H4 (cell line): Measurements from ENCODE around the gene SETBP1. TPM values are rescaled to one million over a fixed set of nuclear protein-coding genes. Genes with fewer than 3 reads are reported as not detected.

Experiments used
- DNase-seq: peaks from one replicate; pipeline ENCODE4 v3.0.0-alpha.2; 2015; ENCODE audit warnings: low spot score
- total RNA-seq: library from RNA; depleted of rRNA; stranded (reverse); fragments of >200 nt; shearing (Covaris generic); gene quantifications from 2 replicates; pipeline ENCODE4 v1.2.3, GENCODE V29; 2014

Gene SETBP1
- total RNA-seq, 1 experiment from 2014 or later: 3.6 TPM

- DNase-seq: no peak
These were observed 386.2 kb downstream of the SETBP1 start for GRCh38 chr18:45066886-45067285.

- DNase-seq: no peak
These were observed 387.9 kb downstream of the SETBP1 start for GRCh38 chr18:45068400-45069094.

DNA sequence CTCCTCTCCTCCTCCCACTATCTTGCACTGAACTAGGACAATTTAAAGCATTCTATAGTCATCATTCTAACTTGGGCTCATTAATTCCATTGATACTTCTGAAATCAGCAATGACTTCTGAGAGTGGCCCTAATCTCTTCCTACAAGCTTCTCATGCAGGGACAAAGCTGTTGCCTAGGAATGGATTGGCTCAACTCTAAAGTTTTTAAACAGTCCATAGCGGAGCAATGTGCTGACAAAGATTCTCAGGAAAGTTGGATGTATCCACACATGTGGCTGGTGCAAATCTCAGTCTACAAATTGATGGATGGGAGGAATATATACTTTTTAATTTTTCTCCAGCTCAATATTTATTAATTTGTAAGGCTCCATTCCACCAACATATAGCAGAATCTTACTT lies 388.9 kb downstream of the SETBP1 start:
- no peak for DNase-seq

- DNase-seq: no peak
These were observed 391.3 kb downstream of the SETBP1 start for GRCh38 chr18:45071956-45072355.

DNA sequence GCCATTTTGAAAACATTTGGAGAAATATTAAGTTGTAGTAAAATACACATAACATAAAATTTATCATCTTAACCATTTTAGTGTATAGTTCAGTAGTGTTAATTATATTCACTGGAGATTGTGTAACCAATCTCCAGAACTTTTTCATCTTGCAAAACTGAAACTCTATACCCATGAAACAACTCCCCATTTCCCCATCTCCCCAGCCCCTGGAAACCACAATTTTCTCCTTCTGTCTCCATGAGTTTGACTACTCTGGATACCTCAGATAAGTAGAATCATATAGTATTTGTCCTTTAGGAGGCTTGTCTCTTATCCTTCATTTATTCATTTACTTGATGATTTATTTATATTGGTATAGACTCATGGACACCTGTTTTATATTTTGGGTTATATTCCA lies 392.9 kb downstream of the SETBP1 start:
- no peak for DNase-seq

- no peak for DNase-seq
These were observed 401.0 kb downstream of the SETBP1 start for GRCh38 chr18:45081566-45082181.

DNA sequence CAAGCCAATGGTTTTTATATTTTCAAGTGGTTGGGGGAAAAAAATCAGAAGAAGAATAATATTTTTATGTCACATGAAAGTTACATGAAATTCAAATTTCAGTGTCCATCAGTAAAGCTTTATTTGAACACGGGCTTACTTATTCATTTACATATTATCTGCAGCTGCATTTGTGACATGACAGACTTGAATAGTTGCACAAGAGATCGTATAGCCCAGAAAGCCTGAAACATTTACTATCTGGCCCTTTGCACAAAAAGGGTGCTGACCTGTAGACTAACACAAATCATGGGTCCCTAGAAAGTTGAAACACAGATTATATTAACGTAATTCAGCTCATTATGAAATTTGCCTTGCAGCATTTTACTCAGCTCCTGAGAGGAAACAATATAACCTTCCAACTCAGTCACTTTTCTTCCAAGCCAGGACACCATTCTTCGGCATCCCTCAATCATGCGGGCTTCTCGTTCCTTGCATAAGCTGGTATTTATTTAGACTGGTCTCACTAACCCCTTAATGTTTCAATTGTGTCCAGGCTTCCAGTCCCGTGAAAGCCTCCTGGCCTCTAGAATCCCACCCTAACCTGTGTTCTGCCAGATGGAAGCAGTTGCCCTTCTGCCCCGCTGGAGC lies 402.7 kb downstream of the SETBP1 start:
- no peak for DNase-seq

- DNase-seq: no peak
These were observed 403.5 kb downstream of the SETBP1 start for GRCh38 chr18:45084206-45084605.

DNA sequence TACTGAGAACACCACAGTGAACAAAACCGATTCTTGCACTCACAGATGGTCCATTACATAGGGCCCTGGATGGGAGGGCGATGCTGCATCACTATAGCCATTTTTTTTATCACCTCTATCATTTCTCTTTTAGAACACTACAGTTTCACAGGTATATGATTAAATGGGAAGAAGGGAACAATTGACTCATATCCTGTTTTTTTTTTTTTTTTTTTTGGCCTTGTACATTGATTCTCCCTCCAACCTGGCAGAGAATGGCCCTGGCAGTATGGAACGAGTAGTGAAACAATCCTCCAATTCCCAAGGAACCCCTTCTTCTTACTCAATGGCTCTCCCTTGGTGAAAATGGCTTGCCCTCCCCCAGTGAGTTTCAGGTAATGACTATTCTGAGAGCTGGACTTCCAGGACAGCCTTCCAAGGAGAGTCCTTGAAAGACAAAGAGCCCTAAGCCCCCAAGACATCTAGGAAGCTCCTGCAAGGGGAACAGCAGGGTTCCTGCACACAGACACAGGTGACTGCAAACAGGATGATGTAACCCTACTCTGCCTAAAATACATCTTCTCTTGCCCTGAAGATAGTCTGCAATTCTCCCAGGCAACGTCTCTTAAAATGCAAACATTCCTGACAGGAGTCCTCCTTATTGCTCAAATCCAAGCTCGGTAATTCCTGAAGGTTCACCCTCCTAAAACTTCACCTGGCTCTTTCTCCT lies 405.4 kb downstream of the SETBP1 start:
- DNase-seq: no peak

- DNase-seq: no peak
These were observed 406.1 kb downstream of the SETBP1 start for GRCh38 chr18:45086777-45087176.

- DNase-seq: peak; percentile 69
These were observed 409.9 kb downstream of the SETBP1 start for GRCh38 chr18:45090526-45091140.

GRCh38 chr18:45100321-45101105 lies 419.8 kb downstream of the SETBP1 start:
- DNase-seq: no peak

- no peak for DNase-seq
These were observed 421.4 kb downstream of the SETBP1 start for GRCh38 chr18:45102126-45102525.

DNA sequence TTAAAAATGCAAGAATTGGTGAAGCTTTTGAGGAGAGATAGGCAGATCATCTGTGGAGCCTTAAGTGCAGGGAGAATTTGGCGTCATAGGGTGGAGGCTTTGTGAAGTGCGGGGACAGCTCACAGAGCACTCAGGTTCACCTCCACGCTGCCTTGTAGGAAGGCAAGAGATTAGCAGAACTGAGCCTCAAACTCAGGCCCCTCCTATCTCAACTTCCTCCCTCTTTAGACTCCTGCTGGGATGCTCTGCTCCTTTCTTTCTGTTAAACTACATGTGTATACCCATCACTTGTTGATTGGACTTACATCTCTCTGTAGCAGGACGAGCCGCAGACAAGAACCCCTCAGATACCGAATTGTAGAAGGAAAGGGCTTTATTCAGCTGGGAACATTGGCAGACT lies 422.2 kb downstream of the SETBP1 start:
- DNase-seq: no peak

- DNase-seq: no peak
These were observed 422.8 kb downstream of the SETBP1 start for GRCh38 chr18:45103319-45104048.

DNA sequence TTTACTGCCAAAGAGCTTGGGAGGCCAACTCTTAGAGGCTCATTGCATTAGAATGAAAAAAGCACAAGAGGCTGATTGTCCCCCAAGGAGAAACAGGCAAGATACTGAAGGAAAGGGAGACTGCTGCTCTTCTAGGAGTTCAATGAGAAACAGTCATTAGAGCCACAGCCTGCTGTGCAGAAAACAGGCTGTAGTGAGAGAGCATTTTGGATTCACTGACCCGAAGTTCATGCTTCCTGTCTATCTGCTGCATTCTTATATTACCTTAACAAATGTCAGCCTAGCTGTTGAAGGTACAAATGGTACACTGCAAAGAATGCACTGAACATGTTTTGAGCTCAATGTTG lies 423.3 kb downstream of the SETBP1 start:
- DNase-seq: no peak

GRCh38 chr18:45106331-45106774 lies 425.7 kb downstream of the SETBP1 start:
- peak; percentile 84 for DNase-seq

- DNase-seq: no peak
These were observed 426.7 kb downstream of the SETBP1 start for GRCh38 chr18:45107425-45107824.

GRCh38 chr18:45108754-45109153 lies 428.1 kb downstream of the SETBP1 start:
- DNase-seq: no peak

DNA sequence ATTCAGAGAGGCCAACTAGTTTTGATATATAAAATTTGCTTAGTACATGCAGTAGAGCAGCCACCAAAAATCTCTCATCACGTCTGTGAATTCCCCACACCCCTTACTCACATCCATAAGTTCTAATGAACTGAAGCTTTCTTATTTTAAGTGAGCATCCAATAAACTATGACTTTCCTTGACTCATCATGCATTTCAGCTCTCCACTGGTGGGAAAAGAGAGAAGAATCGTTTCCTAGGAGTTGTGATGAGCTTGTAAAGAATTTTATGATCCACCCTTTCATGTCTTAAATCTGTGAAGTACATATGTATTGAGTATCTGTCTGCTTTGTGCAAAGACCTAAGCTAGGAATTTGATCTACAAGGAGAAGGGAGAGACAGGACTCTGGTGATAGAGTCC lies 428.6 kb downstream of the SETBP1 start:
- DNase-seq: no peak

GRCh38 chr18:45109706-45110105 lies 429.0 kb downstream of the SETBP1 start:
- DNase-seq: no peak
